Stimulated activated CD4-positive, alpha-beta T cell treated with anti-CD3 and anti-CD28 coated beads, Interleukin-1b, Interleukin-23, amount 100 ng/mL, for 1 hour (primary cell): ENCODE measurements around the gene GCC2.
"Not testable (repeated sequence)": the region's sequence is repeated elsewhere in the genome, so short reads cannot be mapped to it uniquely, and the experiment has no call there.

Experiments used
- DNase-seq, 2 donors: peaks; one replicate each; pipeline ENCODE4 v3.0.0-alpha.2; 2020; ENCODE audit warnings: low read depth in 2 of 2

The GCC2 gene

DNA sequence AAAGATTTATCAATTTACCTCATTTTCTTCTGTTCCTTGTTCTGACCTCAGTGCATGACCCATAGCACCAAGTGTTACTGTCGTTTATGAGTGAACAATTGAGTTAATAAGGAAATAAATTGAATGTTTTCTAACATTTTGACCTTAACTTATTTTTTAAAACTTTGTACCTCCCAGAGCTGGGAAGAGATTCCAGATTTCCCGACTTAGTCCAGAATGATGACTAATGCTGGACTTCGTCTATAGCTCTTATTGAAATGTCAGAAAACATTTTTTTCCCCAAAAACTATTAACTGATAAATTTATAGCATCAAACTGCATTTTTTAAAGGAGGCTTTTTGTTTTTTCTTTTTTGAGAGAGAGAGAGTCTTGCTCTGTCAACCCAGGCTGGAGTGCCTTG, 63.4 kb downstream of the GCC2 start:
- not testable (repeated sequence) for DNase-seq

DNA sequence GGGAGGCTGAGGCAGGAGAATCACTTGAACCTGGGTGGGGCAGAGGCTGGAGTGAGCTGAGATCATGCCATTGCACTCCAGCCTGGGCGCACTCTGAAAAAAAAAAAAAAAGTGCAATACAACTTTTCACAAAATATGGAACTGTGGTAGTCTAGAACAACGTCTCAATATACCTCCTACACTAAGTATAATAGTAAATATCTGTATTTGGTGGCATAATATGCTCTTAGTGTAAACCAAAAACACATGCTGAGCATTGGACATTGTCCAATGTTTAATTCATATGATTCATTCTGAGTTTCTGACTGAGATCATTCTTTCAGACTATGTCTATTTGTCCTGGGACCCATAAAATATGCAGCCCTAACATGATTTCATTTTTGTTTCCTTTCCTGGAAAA, 65.5 kb downstream of the GCC2 start:
- not testable (repeated sequence) for DNase-seq

DNA sequence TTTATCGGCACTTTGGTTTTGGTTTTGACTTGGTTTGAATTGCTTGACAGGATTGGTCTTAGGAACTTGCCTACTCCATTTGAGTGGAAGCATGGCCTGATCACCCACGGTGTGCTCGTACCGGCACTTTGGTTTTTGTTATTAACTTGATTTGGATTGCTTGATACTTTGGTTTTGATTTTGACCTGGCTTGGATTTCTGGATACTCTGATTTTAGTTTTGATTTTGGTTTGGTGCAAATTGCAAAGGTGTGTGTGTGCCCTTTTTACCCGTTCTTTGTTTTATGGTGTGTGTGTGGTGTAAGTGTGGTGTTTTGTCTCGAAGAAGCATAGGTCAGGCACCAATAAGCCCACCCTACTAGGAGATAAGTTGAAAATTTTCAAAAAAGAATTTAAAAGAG, 75.7 kb downstream of the GCC2 start:
- DNase-seq = not testable (repeated sequence)

DNA sequence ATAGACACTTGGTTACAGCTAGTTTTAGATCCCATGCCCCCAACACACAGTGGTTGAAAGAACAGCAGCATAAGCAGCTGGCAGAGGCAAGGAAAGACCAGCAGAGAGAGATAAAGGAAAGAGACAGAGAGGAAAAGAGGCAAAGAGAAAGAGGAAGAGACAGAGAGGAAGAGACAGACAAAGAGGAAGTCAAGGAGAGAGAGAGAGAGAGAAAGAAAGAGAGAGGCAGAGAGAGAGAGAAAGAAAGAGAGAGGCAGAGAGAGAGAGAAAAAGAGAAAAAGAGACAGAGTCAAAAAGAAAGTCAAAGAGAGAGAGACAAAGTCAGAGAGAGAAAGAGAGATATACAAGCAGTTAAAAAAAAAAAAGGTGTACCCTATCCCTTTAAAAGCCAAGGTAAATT, 76.3 kb downstream of the GCC2 start:
- DNase-seq = not testable (repeated sequence)

DNA sequence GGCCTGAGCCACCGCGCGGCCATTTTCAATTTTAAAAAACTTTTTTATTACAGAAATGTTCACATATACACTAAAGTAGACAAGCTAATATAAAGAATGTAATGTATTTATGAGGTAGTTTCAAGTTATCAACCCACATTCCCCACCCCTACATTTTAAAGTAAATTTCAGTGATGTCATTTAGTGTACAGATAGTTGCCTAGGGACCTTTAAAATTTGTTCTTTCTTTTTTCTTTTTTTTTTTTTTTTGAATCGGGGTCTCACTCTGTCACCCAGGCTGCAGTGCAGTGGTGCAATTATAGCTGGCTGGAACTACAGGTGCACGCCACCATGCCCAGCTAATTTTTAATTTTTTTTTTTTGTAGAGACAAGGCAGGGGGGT, 82.7 kb downstream of the GCC2 start:
- DNase-seq = no peak

DNA sequence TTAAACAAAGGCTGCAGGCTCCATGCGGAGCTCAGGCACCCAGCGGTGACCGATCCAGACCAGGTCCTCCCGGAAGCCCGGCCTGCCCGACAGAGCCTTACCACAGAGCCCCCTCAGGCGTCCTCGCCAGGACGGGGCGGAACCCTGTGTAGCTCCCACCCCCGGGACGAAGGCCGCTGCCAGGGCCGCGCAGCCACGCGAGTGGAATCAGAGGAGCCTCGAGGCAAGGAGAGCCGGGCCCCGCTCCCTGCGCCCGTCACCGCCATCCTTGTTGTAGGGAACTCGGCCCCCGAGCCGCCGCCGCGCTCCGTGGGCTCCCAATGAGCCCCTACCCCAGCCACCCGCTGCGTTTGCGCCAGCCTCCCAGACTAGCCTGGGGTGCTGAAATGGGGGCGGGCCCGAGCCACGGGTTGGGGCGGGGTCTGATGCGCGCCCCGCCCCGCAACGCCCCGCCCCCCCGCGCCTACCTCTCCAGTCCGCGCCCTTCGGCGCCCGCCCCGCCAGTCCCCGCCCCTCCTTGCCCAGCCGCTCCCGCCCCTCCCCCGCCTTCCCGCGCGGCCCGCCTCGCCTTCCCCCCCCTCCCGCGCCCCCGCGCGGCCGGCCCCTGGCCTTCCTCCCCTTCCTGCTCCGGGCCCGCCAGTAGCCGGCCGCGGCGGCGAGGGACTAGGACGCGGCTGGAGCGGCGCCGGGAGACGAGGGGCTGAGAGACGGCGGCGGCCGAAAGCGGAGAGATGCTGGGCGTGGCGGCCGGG, 85.0 kb downstream of the GCC2 start, which contains the start of gene LIMS1:
LIMS1 (plus strand) TSS at position 639 of the 752 bp plus-strand sequence; CDS start at position 732, 93 bp downstream.
- peak; percentile 72 to 77 for DNase-seq

DNA sequence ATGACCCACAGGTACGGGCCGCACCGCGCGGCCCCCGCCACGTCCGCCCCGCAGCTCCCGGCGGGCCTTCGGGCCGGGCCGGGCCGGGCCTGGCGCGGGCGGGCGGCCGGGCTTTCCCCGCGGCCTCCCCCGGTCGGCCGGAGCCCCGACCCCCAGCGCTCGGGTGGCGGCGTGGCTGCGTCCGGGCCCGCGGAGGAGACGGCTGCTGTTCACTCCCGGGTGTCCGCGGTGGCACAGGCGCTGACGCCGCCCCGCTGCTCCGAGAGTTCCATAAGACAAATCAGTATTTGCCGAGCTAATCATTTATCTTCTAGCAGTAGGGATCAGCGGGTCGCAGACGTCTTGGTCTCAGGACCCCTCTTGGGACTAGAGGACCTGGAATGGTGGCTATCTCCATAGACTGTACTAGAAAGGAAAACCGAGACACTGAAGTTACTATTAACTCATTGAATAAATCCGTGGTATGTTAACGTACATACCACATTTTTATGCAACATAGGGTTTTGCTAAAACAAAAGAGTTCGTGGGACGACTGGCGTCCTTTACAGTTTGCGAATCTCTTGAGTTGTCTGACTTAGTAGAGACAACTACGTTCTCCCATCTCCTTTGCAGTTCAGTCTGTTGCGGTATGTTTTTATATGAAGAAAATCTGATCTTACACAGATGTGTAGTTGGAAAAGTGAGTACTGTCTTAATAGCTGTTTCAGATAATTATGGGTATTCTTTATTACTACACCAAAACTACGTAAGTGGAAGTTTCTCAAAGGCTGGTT, 85.8 kb downstream of the GCC2 start:
- no peak for DNase-seq

DNA sequence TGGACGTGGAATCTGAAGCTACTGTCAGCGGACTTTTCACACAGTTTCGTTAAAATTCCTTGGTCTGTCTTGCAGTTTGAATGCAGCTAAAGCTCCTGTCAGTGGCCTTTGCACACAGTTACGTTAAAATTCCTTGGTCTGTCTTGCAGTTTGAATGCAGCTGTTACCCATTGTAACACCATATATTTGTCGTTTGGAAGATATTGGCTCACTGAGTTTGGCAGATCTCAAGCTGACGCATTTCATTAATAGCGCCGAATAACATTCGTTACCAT, 86.3 kb downstream of the GCC2 start:
- DNase-seq = no peak

DNA sequence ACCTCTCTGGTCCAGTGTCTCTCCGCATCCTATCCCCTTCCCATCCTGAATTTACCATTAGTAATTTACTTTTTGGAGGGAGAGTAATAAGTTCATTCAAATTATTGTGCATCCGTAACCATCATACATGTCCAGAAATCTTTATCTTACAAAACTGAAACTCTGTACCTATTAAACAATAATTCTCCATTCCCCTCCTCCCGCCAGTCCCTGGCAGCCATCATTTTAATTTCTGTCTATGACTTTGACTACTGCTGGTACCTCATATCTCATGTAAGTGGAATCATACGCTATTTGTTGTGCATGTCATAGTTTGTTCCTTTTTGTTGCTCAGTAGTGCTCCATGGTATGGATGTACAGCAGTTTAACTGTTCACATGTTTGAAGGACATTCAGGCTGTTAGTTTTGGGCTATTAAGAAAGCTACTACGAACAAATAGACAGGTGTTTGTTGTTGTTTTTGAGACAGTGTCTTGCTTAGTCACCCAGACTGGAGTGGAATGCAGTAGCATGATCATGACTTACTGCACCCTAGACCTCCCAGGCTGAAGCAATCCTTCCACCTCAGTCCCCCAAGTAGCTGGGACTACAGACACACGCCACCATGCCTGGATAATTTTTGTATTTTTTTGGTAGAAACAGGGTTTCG, 87.3 kb downstream of the GCC2 start:
- DNase-seq = no peak

DNA sequence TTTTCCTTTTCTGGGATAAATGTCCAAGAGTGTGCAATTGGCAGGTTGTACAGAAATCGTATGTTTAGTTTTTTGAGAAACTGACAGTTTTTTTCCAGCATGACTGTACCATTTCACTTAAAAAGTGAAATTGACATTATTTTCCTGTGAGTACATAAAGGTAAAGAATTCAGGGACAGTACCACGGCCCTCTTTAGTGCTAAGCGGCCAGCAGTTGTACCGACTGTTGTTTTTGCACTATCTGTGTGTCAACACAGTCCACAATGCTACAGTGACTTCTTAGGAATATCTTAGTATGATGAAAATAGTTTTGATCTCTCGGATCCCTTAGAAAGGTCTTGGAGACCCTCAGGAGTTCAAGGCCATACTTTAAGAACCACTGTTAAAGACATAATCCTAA, 87.9 kb downstream of the GCC2 start:
- DNase-seq = no peak

DNA sequence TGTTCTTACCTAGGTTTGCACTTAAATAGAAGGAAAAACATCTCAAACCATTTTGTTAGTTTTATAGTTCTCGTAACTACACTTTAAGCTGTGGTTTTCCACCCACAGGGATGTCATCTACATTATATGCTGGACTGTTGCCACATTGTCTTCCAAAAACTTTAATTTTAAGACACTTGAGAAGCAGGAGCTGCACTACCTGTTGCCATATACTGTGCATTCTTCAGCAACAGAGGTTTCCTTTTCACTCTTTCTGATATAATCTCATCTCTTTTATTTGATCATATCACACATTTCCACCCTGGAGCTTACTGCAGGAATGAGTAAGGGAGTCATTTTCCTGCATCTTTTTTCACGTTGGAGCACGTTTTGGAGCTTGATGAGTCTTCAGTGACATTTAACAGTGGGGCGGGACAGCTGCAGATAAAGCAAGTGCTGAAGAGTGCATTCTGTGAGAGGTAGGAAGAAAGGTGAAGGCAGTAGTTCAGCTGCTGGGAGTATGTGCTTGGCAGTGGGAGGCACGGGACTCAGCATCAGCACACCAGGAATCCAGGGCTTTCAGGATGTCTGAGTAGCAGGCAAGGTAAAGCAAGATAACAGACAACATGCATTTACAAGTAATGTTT, 89.1 kb downstream of the GCC2 start:
- DNase-seq = no peak

DNA sequence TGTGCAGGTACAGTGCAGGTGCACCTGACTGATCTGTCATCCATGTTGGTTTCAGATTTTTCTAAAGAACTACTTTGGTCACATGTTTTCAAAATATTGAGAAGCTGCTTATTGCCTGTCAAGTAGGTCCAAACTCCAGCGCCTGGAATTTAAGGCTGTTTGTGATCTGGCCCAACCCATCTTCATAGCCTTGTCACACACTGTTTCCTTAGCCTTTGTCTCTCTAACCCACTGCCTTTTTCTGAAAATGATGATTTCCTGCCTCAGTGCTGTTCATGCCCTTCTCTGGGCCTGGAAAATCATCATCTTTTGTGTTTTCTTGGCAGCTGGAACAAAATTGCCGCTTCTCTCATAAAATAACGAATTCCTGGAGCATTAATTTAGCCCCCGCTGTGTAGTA, 92.4 kb downstream of the GCC2 start:
- DNase-seq = no peak

DNA sequence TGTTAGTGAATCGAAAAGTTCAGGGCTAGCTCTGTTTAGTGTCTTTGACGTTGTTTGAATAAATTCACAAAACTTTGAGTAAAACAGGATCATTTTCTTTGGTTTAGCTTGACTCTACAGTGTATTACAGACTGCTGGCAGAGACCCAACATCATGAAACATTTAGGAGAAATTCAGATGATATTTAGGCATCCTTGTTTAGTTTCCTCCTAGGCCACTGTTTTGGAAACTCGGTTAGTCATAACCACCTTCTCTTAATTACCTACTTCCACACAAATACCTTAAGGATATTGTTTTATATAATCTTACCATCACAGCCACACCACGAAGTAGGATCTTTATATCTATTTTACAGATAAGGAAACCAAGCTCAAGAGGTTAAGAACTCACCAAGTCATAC, 93.1 kb downstream of the GCC2 start:
- DNase-seq = no peak

DNA sequence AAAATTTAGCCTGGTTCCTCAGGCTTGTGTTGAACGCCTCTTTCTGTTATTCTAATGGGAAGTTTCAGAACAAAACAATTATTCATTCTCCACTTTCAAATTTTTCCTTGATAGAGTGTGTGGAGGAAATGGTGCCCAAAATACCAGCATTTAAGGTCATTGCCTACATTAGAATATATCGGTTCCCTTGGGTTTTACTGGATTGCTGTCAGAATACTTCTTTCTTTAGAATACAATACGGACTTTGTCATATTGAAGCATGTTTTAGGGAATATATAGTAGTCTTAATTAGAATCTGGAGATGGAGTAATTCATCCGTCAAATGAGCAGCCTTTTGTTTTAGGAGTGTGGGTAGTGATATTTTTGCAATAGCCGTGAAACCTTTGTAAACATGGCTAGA, 98.6 kb downstream of the GCC2 start:
- DNase-seq = no peak

DNA sequence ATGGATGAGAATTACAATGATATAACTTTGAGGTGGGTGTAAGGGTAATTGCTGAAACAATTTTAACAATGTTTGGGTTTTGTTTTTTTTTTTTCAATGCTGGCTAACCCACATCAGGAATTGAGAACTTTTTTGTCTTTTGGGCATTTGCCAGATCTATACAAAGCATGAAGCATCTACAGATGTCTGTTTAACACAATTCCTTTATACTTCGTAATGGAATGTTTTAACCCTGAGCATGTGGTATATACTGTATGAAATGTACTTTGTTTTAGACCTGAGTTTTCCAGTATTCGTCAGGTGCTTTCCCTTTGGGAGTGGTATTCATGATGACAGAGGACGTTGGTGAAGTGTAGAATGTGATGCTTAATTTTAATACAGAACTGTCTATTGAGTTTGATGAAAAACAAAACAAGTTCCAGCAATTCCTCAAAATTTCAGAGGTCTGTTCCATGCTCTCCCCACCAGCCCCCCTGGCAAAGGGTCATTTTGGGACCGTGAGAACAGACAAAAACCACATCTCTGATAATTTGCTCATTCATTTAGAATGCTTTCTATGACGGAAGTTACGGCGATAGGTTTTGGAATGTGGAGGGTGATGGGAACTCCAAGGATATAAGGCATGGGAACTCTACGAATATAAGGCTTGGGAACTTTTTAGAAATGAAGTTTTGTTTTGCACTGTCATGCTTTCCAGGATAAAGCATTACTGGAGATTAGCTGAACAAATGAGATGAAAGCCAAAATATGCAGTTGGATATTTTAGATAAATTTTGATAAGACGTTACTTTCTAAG, 99.4 kb downstream of the GCC2 start:
- no peak for DNase-seq

DNA sequence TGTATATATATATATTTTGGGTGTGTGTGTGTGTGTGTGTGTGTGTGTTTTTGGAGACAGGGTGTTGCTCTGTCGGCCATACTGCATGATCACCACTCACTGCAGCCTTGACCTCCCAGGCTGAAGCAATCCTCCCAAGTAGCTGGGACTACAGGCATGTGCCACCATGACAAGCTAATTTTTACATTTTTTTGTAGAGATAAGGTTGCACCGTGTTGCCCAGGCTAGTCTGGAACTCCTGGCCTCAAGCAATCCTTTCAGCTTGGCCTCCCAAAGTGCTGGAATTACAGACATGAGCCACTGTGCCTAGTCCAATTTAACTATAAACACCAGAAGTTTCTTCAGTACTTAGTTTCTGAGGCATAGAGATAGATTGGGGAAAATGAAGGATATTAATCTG, 103.6 kb downstream of the GCC2 start:
- DNase-seq = no peak

DNA sequence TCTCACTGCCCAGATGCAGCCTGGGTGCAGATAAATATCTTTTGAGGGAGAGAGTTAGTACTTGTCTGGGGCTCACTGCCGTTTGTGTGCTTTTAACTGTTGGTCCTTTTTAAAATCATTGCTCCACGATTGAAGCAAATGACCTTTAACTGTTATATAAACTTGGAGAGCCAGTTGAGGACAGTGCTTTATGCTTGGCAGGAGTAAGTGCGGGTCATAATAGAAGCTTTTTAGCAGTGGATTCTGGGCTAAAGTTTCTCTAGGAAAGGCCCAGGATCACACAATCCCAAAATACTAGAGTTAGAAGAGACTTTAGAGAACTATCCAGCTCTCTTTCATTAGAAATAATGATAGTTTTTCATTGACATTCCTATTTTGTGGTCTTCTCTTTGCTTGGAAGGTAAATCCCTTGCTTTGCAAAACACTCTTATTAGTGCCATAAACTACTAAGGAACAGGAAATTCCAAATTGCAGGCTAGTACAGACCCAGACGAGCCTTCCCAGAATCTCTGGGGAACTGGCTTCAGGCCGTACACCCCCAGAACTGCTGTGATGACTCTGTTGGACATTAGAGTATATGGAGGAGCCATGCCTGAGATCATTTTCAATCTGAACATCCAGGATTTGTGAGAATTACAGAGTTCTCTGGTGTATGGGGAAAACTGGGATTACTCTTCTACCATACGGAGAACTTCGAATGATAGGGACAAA, 104.4 kb downstream of the GCC2 start:
- no peak for DNase-seq

DNA sequence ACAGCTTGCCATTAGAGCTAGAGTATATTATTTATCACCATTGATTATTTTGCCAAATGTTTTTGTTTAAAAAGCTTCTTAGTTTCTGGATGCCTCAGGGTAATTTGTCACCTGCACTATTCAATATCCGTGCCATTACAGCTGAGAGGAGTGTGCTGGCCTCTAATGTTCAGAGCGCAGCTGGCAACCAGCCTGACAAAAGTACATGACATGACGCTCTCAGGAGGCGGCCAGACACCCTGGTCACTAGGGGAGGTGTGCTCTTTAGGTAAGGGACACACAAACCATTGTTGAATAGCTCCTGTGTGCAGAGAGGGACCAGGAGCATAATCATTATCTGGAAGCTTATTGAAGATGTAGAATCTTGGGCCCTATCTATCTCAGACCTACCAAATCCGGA, 105.5 kb downstream of the GCC2 start:
- DNase-seq = no peak

DNA sequence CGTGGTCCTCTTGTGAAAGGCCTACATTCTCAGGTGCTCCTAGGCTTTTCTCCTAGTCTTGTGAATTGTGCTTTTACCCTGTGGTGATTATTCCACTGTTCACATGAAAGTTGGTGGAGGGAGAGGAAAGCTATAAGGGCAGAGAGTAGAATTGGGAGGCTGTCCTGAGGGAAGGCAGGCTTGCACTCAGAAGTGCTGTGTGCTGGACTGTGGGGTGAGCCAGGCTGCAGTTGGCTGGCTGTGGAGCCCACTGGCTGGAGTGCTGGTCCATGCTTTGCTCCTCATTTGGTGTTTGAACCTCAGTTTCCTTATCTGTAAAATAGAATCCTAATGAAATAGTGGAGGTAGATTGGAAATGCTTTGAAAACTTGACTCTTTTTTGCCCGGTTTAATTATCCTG, 106.6 kb downstream of the GCC2 start:
- no peak for DNase-seq

DNA sequence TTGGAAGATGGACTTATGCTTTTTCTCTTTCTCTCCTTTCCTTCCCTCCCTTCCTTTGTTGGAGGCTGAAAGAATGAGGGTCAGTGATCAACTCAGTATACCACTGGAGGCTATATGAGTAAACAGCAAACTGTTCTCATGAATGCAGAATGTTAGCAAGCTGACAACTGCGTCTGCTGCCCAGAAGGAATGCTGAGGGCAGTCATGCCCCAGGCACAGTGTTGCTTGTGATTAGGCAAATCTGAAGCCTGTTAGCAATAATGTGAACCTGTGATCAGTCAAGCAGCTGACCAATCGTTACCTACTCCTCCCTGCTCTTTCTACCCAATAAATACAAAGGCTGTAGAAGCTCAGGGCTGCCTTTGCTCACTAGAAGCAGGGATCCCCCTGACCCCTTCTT, 107.6 kb downstream of the GCC2 start:
- DNase-seq = not testable (repeated sequence)
